ENCODE measurements around the gene KRTAP5-6.

DNA sequence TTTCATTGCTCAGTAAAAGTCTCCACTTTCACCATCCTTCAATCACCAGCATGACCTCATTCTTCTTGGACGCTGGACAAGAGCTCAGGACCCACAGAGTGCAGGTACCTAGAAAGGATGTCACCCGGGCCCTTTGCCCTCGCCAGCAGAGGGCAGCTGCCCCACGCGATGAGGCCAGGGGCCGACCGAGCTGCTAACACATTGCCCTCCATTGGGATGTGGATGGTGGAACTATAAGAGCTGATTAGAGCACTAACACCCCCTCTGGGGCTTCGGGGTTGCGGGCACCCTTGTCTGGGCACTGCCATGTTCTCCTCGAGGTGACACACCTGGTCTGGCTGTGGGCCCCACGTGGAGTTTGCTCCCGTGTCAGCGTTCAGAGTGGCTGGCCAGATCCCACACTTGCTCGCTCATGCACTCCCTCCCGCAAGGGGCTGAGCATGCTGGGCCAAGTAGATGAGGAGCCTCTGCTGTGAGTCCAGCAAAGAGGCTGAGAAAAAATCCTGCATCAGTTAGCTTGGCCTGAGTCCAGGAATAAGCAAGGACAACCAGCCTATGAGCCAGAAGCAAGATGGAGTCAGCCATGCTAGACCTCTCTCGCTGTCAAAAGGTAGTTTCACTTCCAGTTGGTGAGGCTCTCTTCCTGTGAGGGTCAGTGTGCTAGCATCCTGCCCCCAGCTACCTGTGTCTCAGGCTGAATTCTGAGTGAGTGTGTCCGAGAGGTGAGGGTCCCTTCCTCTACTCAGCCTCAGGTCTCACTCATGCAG is 9.8 kb downstream of the KRTAP5-6 start:
- TF ChIP-seq CTCF (IDR thresholded peaks at IDR 0.05): peak in 2 of 3 experiments; percentile 3 to 8
- TF ChIP-seq POLR2A (IDR thresholded peaks at IDR 0.05): no peak
- TF ChIP-seq POLR2AphosphoS5 (IDR thresholded peaks at IDR 0.05; ENCODE audit: insufficient read depth in 1 of 2, low read depth in 1 of 2): no peak

All from vagina (tissue), 2 donors.